Activated CD4-positive, alpha-beta T cell treated with anti-CD3 and anti-CD28 coated beads, Interleukin-2, amount 10 ng/mL, durations not matched to agents 7 days and 5 days (primary cell): ENCODE measurements around the gene PRR30. TPM values are rescaled to one million over a fixed set of nuclear protein-coding genes. Genes with fewer than 3 reads are reported as not detected.

Experiments
- CTCF ChIA-PET: fragments of 350-600 bp; sonication (Branson Sonifier 250); formaldehyde crosslinking; loops from one replicate; lab custom pipeline; 2021; ENCODE audit warnings: antibody characterized with exemption; lab: Charles Lee
- POLR2A ChIA-PET: fragments of 350-600 bp; sonication (Branson Sonifier 250); formaldehyde crosslinking; loops from one replicate; lab custom pipeline; 2021; ENCODE audit warnings: antibody characterized with exemption; lab: Charles Lee
- DNase-seq: peaks from one replicate; pipeline ENCODE4 v3.0.0-alpha.2; 2020
- H3K27ac Mint-ChIP-seq: one replicate; pipeline ENCODE4 v1.8.0; 2021; ENCODE audit warnings: mild to moderate bottlenecking, moderate library complexity, mixed read lengths
- H3K27me3 Mint-ChIP-seq: one replicate; pipeline ENCODE4 v1.8.0; 2021; ENCODE audit warnings: mixed read lengths
- H3K36me3 Mint-ChIP-seq: one replicate; pipeline ENCODE4 v1.8.0; 2021; ENCODE audit warnings: low read depth, mixed read lengths
- H3K4me1 Mint-ChIP-seq: one replicate; pipeline ENCODE4 v1.8.0; 2021; ENCODE audit warnings: mixed read lengths
- H3K4me3 Mint-ChIP-seq: one replicate; pipeline ENCODE4 v1.8.0; 2021; ENCODE audit warnings: mild to moderate bottlenecking, moderate library complexity, mixed read lengths
- H3K9me3 Mint-ChIP-seq: one replicate; pipeline ENCODE4 v1.8.0; 2021; ENCODE audit warnings: mixed read lengths
- total RNA-seq, 2 experiments: library from RNA; stranded (reverse); gene quantifications; one replicate each; pipeline ENCODE4 v1.2.3, GENCODE V29; 2021

The PRR30 gene
- total RNA-seq, 2 experiments from 2014 or later: not detected

DNA sequence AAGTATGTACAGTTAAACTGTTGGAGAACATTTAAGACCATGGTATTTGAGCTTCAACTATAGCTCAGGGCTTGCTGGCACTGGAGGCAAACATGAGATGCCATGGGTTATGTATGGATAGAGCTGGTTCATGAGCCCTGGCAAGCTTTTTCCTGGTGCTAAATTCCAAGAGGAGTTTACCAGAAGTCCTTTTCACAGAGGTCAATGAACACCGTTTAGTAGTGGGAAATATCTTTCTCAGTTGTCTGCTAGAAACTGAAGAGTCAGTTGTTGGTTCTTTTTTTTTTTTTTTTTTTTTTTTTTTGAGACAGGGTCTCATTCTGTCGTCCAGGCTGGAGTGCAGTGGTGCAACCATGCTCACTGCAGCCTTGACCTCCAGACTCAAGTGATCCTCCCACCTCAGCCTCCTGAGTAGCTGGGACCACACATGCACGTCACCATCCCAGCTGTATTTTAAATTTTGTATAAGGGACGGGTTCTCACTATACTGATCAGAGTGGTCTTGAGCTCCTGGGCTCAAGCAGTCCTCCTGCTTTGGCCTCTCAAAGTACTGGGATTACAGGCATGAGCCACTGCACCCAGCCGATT, 51.3 kb downstream of the PRR30 start:
- Mint-ChIP-seq H3K4me1 (peaks cover 41% of the 10 kb centered on the region), H3K9me3 (no peaks in the 10 kb centered on the region), H3K4me3 (peak overlapping the region; percentile 79), H3K36me3 (no peaks in the 10 kb centered on the region), H3K27ac (no peak overlapping the region), H3K27me3 (no peaks in the 10 kb centered on the region)
- CTCF ChIA-PET: interaction anchor here (1.0 to 4.4 kb wide), 6 partner anchors 12 to 235 kb away, joined by 3 to 21 read pairs (median 6); partner anchors contain the start of genes MPV17, OST4 and PREB
- POLR2A ChIA-PET: no interaction called here
- DNase-seq: no peak

Other genes with a start within 250 kb of the PRR30 start
- 1 to 10 TPM in 1 of 2 experiments, under 1 TPM in 1; 1.00 to 1.3 TPM for gene MAPRE3, start 168.8 kb downstream of the PRR30 start, total RNA-seq
- gene TMEM214, start 106.4 kb downstream of the PRR30 start, total RNA-seq: 10 to 100 TPM; 73.2 to 77.1 TPM
- 10 to 100 TPM; 17.9 to 19.1 TPM for gene AGBL5, start 87.7 kb downstream of the PRR30 start, total RNA-seq
- 100 to 1,000 TPM; 309 to 386 TPM for gene OST4, start 67.8 kb downstream of the PRR30 start, total RNA-seq
- gene EMILIN1, start 60.8 kb downstream of the PRR30 start, total RNA-seq: under 1 TPM; 0.56 to 0.64 TPM
- gene KHK, start 52.6 kb downstream of the PRR30 start, total RNA-seq: 10 to 100 TPM in 1 of 2 experiments, 1 to 10 TPM in 1; 9.7 to 10.6 TPM
- 1 to 10 TPM in 1 of 2 experiments, under 1 TPM in 1; 0.92 to 1.3 TPM for gene CGREF1, start 20.3 kb downstream of the PRR30 start, total RNA-seq
- gene ABHD1, start 15.6 kb downstream of the PRR30 start, total RNA-seq: under 1 TPM; 0.10 to 0.25 TPM
- gene PREB, start 4.8 kb downstream of the PRR30 start, total RNA-seq: 10 to 100 TPM; 60.0 to 65.3 TPM
- not detected for gene TCF23, start 9.6 kb upstream of the PRR30 start, total RNA-seq
- gene ATRAID, start 72.6 kb upstream of the PRR30 start, total RNA-seq: 10 to 100 TPM; 72.5 to 81.8 TPM
- gene SLC5A6, start 72.9 kb upstream of the PRR30 start, total RNA-seq: 10 to 100 TPM; 34.2 to 39.2 TPM
- 10 to 100 TPM; 63.7 to 66.1 TPM for gene CAD, start 78.0 kb upstream of the PRR30 start, total RNA-seq
- under 1 TPM; 0.23 to 0.45 TPM for gene SLC30A3, start 123.6 kb upstream of the PRR30 start, total RNA-seq
- gene DNAJC5G, start 136.0 kb upstream of the PRR30 start, total RNA-seq: not detected
- not detected for gene TRIM54, start 143.0 kb upstream of the PRR30 start, total RNA-seq
- 1 to 10 TPM; 2.3 to 2.8 TPM for gene UCN, start 169.0 kb upstream of the PRR30 start, total RNA-seq
- 10 to 100 TPM; 80.8 to 83.6 TPM for gene MPV17, start 183.7 kb upstream of the PRR30 start, total RNA-seq
- gene GTF3C2, start 217.4 kb upstream of the PRR30 start, total RNA-seq: 10 to 100 TPM; 54.3 to 59.0 TPM
- gene EIF2B4, start 230.9 kb upstream of the PRR30 start, total RNA-seq: 10 to 100 TPM; 40.9 to 42.2 TPM
- gene SNX17, start 231.2 kb upstream of the PRR30 start, total RNA-seq: 100 to 1,000 TPM; 109 to 120 TPM
- gene ZNF513, start 241.3 kb upstream of the PRR30 start, total RNA-seq: 10 to 100 TPM; 14.3 to 15.4 TPM